Sigmoid colon (tissue), 3 donors: ENCODE results near the gene DPT.

Experiments
- POLR2A ChIP-seq, 2 donors: fragments of 450-650 bp; IDR thresholded peaks; one replicate each; pipeline ENCODE4 v1.6.1; 2016; ENCODE audit warnings: antibody characterized with exemption in 2 of 2, mild to moderate bottlenecking in 2 of 2, moderate library complexity in 2 of 2
- TF ChIP-seq, protein P1 (sequence below), 4 experiments: fragments of 450-650 bp in 3 of 4; fragments of 200-600 bp in 1 of 4; IDR thresholded peaks; one replicate each; pipeline ENCODE4 v1.5.1; 2016 to 2019; ENCODE audit warnings: antibody characterized with exemption in 4 of 4, mild to moderate bottlenecking in 3 of 4, moderate library complexity in 2 of 4

GRCh38 chr1:168752171-168752832, 23.3 kb upstream of the DPT start:
- TF ChIP-seq, protein P1, sequence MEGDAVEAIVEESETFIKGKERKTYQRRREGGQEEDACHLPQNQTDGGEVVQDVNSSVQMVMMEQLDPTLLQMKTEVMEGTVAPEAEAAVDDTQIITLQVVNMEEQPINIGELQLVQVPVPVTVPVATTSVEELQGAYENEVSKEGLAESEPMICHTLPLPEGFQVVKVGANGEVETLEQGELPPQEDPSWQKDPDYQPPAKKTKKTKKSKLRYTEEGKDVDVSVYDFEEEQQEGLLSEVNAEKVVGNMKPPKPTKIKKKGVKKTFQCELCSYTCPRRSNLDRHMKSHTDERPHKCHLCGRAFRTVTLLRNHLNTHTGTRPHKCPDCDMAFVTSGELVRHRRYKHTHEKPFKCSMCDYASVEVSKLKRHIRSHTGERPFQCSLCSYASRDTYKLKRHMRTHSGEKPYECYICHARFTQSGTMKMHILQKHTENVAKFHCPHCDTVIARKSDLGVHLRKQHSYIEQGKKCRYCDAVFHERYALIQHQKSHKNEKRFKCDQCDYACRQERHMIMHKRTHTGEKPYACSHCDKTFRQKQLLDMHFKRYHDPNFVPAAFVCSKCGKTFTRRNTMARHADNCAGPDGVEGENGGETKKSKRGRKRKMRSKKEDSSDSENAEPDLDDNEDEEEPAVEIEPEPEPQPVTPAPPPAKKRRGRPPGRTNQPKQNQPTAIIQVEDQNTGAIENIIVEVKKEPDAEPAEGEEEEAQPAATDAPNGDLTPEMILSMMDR (IDR thresholded peaks at IDR 0.05) = no peak
- TF ChIP-seq POLR2A (IDR thresholded peaks at IDR 0.05) = no peak
